GM19240 (cell line): ENCODE measurements around the gene PCGF3.
"Not testable (repeated sequence)": the region's sequence is repeated elsewhere in the genome, so short reads cannot be mapped to it uniquely, and the experiment has no call there.

Source experiments
- DNase-seq: peaks from one replicate; pipeline ENCODE4 v3.0.0; 2011; ENCODE audit warnings: low spot score; ENCODE audit not compliant: insufficient read length

PCGF3 gene

GRCh38 chr4:703336-704197 lies 2.1 kb upstream of the PCGF3 start:
- DNase-seq: no peak

- no peak for DNase-seq
Observed at GRCh38 chr4:704198-704891, 1.3 kb upstream of the PCGF3 start.

- DNase-seq: no peak
Observed at GRCh38 chr4:704971-705277, 708 bp upstream of the PCGF3 start.

GRCh38 chr4:706083-706633 lies 526 bp downstream of the PCGF3 start:
- not testable (repeated sequence) for DNase-seq

- no peak for DNase-seq
Observed at GRCh38 chr4:706834-707598, 1.4 kb downstream of the PCGF3 start.

GRCh38 chr4:707929-708630 lies 2.4 kb downstream of the PCGF3 start:
- no peak for DNase-seq

GRCh38 chr4:708631-708933 lies 3.0 kb downstream of the PCGF3 start:
- no peak for DNase-seq

- no peak for DNase-seq
Observed at GRCh38 chr4:709348-709747, 3.7 kb downstream of the PCGF3 start.

- DNase-seq: no peak
Observed at GRCh38 chr4:710116-710515, 4.5 kb downstream of the PCGF3 start.

- DNase-seq: no peak
Observed at GRCh38 chr4:710916-711315, 5.3 kb downstream of the PCGF3 start.

- DNase-seq: no peak
Observed at GRCh38 chr4:712093-712492, 6.5 kb downstream of the PCGF3 start.

- no peak for DNase-seq
Observed at GRCh38 chr4:712916-713632, 7.4 kb downstream of the PCGF3 start.

GRCh38 chr4:714087-714486 lies 8.5 kb downstream of the PCGF3 start:
- DNase-seq: no peak

GRCh38 chr4:717601-718320 lies 12.1 kb downstream of the PCGF3 start:
- no peak for DNase-seq

- no peak for DNase-seq
Observed at GRCh38 chr4:718460-718859, 12.8 kb downstream of the PCGF3 start.

- no peak for DNase-seq
Observed at GRCh38 chr4:720111-720860, 14.7 kb downstream of the PCGF3 start.

GRCh38 chr4:721261-722168 lies 15.9 kb downstream of the PCGF3 start:
- no peak for DNase-seq

- no peak for DNase-seq
Observed at GRCh38 chr4:722169-722725, 16.6 kb downstream of the PCGF3 start.
